IMR-90 (cell line): ENCODE results near the gene DAD1. TPM values are rescaled to one million over a fixed set of nuclear protein-coding genes. Genes with fewer than 3 reads are reported as not detected.

ENCODE experiments used
- ATAC-seq: fragments of 200-7000 bp; cut with Tn5 transposase; 2 replicates; pipeline ENCODE4 v1.9.1; 2020; ENCODE audit warnings: low read depth, mild to moderate bottlenecking, moderate library complexity
- BruUV-seq: library from RNA; stranded (reverse); fragments of 400-500 nt; replicated peaks from 2 replicates; lab custom pipeline; 2021; lab: Mats Ljungman, UMichigan
- CTCF ChIA-PET: fragments of 300-600 bp; formaldehyde crosslinking; extraction: SDS; loops from one replicate; lab custom pipeline; 2021; ENCODE audit warnings: antibody characterized with exemption; lab: Yijun Ruan, JAX
- POLR2A ChIA-PET: fragments of 300-600 bp; sonication (Branson Sonifier 250); formaldehyde crosslinking; loops from one replicate; lab custom pipeline; 2022; ENCODE audit warnings: antibody characterized with exemption; ENCODE audit not compliant: unreplicated experiment; lab: Charles Lee
- DNase-seq: peaks from one replicate; pipeline ENCODE4 v3.0.0; 2013
- H2AFZ ChIP-seq: replicated peaks from 2 replicates; pipeline ENCODE3; 2013; ENCODE audit warnings: low read length, mild to moderate bottlenecking; ENCODE audit not compliant: poor library complexity
- H2AK5ac ChIP-seq: 2 replicates; pipeline ENCODE4 v1.6.1; 2013; ENCODE audit warnings: low read depth, low read length, inconsistent platforms
- H2AK9ac ChIP-seq: replicated peaks from 2 replicates; pipeline ENCODE3; 2013; ENCODE audit warnings: mild to moderate bottlenecking, low read depth, low read length, moderate library complexity; ENCODE audit not compliant: poor library complexity
- H2BK120ac ChIP-seq: 2 replicates; pipeline ENCODE4 v1.6.1; 2013; ENCODE audit warnings: low read depth, low read length, inconsistent platforms
- H2BK15ac ChIP-seq: 3 replicates; pipeline ENCODE4 v1.6.1; 2013; ENCODE audit warnings: low read depth, low read length, inconsistent platforms
- H2BK20ac ChIP-seq: 2 replicates; pipeline ENCODE4 v1.6.1; 2013; ENCODE audit warnings: low read depth, mild to moderate bottlenecking, inconsistent platforms, low read length, moderate library complexity
- H2BK5ac ChIP-seq: 2 replicates; pipeline ENCODE4 v1.6.1; 2013; ENCODE audit warnings: mild to moderate bottlenecking, low read depth, low read length, inconsistent platforms; ENCODE audit not compliant: poor library complexity, severe bottlenecking
- H3K14ac ChIP-seq: replicated peaks from 2 replicates; pipeline ENCODE4 v1.6.1; 2013; ENCODE audit warnings: low read depth, low read length, inconsistent platforms
- H3K18ac ChIP-seq: 2 replicates; pipeline ENCODE4 v1.6.1; 2013; ENCODE audit warnings: low read depth, low read length, control low read depth
- H3K23ac ChIP-seq: 2 replicates; pipeline ENCODE4 v1.6.1; 2013; ENCODE audit warnings: low read depth, low read length, inconsistent platforms
- H3K27ac ChIP-seq: 2 replicates; pipeline ENCODE4 v1.5.1; 2013; ENCODE audit warnings: mild to moderate bottlenecking, control low read depth, low read length; ENCODE audit not compliant: insufficient read depth
- H3K27me3 ChIP-seq: 2 replicates; pipeline ENCODE4 v1.6.1; 2013; ENCODE audit warnings: low read length; ENCODE audit not compliant: control insufficient read depth, insufficient read depth
- H3K36me3 ChIP-seq: 2 replicates; pipeline ENCODE4 v1.6.1; 2013; ENCODE audit warnings: low read length, mixed read lengths; ENCODE audit not compliant: control insufficient read depth, insufficient read depth
- H3K4ac ChIP-seq: 2 replicates; pipeline ENCODE4 v1.6.1; 2013; ENCODE audit warnings: low read depth, low read length, inconsistent platforms
- H3K4me1 ChIP-seq: 2 replicates; pipeline ENCODE4 v1.6.1; 2013; ENCODE audit warnings: low read length, mixed read lengths; ENCODE audit not compliant: control insufficient read depth, insufficient read depth
- H3K4me2 ChIP-seq: 2 replicates; pipeline ENCODE4 v1.6.1; 2013; ENCODE audit warnings: low read depth, mild to moderate bottlenecking, control low read depth, low read length, moderate library complexity
- H3K4me3 ChIP-seq: 2 replicates; pipeline ENCODE4 v1.5.1; 2013; ENCODE audit warnings: low read depth, mild to moderate bottlenecking, control low read depth, low read length, moderate library complexity; ENCODE audit not compliant: insufficient read depth
- H3K56ac ChIP-seq: 2 replicates; pipeline ENCODE4 v1.6.1; 2013; ENCODE audit warnings: low read length, inconsistent platforms; ENCODE audit not compliant: insufficient read depth; ENCODE audit errors: extremely low read depth
- H3K79me1 ChIP-seq, 2 experiments: 2 replicates each; pipeline ENCODE4 v1.6.1; 2013; ENCODE audit warnings: low read length in 2 of 2, inconsistent platforms in 1 of 2, low read depth in 1 of 2
- H3K9ac ChIP-seq: 2 replicates; pipeline ENCODE4 v1.6.1; 2013; ENCODE audit warnings: low read depth, low read length, control low read depth
- H3K9me1 ChIP-seq: 2 replicates; pipeline ENCODE4 v1.6.1; 2013; ENCODE audit warnings: low read length, inconsistent platforms; ENCODE audit not compliant: insufficient read depth
- H3K9me3 ChIP-seq: 2 replicates; pipeline ENCODE4 v1.6.1; 2013; ENCODE audit warnings: low read length; ENCODE audit not compliant: control insufficient read depth, insufficient read depth
- H4K20me1 ChIP-seq: 2 replicates; pipeline ENCODE4 v1.6.1; 2013; ENCODE audit warnings: low read length, inconsistent platforms; ENCODE audit not compliant: insufficient read depth
- H4K5ac ChIP-seq: 2 replicates; pipeline ENCODE4 v1.6.1; 2013; ENCODE audit warnings: mild to moderate bottlenecking, low read depth, low read length, control low read depth
- H4K8ac ChIP-seq, 2 experiments: 2 replicates each; pipeline ENCODE4 v1.6.1; 2013; ENCODE audit warnings: low read depth in 2 of 2, low read length in 2 of 2, control low read depth in 1 of 2, inconsistent platforms in 1 of 2
- H4K91ac ChIP-seq: 2 replicates; pipeline ENCODE4 v1.6.1; 2013; ENCODE audit warnings: low read depth, low read length, inconsistent platforms; ENCODE audit not compliant: insufficient read depth
- BHLHE40 ChIP-seq: fragments of 150-350 bp; IDR thresholded peaks from 2 replicates; pipeline ENCODE4 v1.6.1; 2016; ENCODE audit warnings: mild to moderate bottlenecking, low read depth, low read length
- CEBPB ChIP-seq: IDR thresholded peaks from 2 replicates; pipeline ENCODE4 v1.6.1; 2012; ENCODE audit warnings: low read depth, low read length, improper control_type of control experiment
- CHD1 ChIP-seq: IDR thresholded peaks from 2 replicates; pipeline ENCODE4 v1.6.1; 2012; ENCODE audit warnings: low read depth, low read length, improper control_type of control experiment
- FOS ChIP-seq: fragments of 150-350 bp; IDR thresholded peaks from 2 replicates; pipeline ENCODE4 v1.6.1; 2016; ENCODE audit warnings: low read depth, low read length
- MAFK ChIP-seq: IDR thresholded peaks from 2 replicates; pipeline ENCODE4 v1.6.1; 2012; ENCODE audit warnings: low read depth, low read length, improper control_type of control experiment
- MAZ ChIP-seq: IDR thresholded peaks from 2 replicates; pipeline ENCODE4 v1.6.1; 2012; ENCODE audit warnings: low read depth, mild to moderate bottlenecking, low read length, improper control_type of control experiment, moderate library complexity, borderline replicate concordance
- MXI1 ChIP-seq: IDR thresholded peaks from 2 replicates; pipeline ENCODE4 v1.6.1; 2012; ENCODE audit warnings: low read depth, mild to moderate bottlenecking, low read length, moderate library complexity, borderline replicate concordance
- NFE2L2 ChIP-seq: fragments of 150-350 bp; IDR thresholded peaks from 2 replicates; pipeline ENCODE4 v1.6.1; 2016; ENCODE audit warnings: low read depth, mild to moderate bottlenecking, low read length
- POLR2A ChIP-seq: IDR thresholded peaks from 2 replicates; pipeline ENCODE4 v1.6.1; 2012; ENCODE audit warnings: mild to moderate bottlenecking, low read depth, low read length
- RAD21 ChIP-seq: IDR thresholded peaks from 2 replicates; pipeline ENCODE4 v1.6.1; 2012; ENCODE audit warnings: low read length, improper control_type of control experiment
- RCOR1 ChIP-seq: IDR thresholded peaks from 2 replicates; pipeline ENCODE4 v1.6.1; 2012; ENCODE audit warnings: mild to moderate bottlenecking, low read length, improper control_type of control experiment; ENCODE audit not compliant: insufficient replicate concordance
- RFX5 ChIP-seq: IDR thresholded peaks from 2 replicates; pipeline ENCODE4 v1.8.0; 2012; ENCODE audit warnings: low read depth, mild to moderate bottlenecking, low read length, moderate library complexity
- SMC3 ChIP-seq: fragments of 150-350 bp; IDR thresholded peaks from 2 replicates; pipeline ENCODE4 v1.6.1; 2016; ENCODE audit warnings: low read depth, mild to moderate bottlenecking, antibody characterized with exemption, low read length, moderate library complexity
- WGBS, 2 experiments: methylation state at CpG; one replicate each; pipeline versions ENCODE4 v1.1.5 to v1.1.7; 2013; ENCODE audit warnings: missing lambda C conversion rate in 2 of 2; ENCODE audit not compliant: insufficient read length in 1 of 2; ENCODE audit errors: extremely low coverage in 2 of 2; 5-methylcytosine and 5-hydroxymethylcytosine counted together
- dilution Hi-C: fragments of 300-500 bp; cut with HindIII; formaldehyde crosslinking; loops from one replicate; pipeline ENCODE4 v1.14.3; 2018; ENCODE audit warnings: low sequenced_read_pairs; ENCODE audit not compliant: unreplicated experiment
- in situ Hi-C: fragments of 300-500 bp; cut with MboI; formaldehyde crosslinking; loops from 3 replicates; pipeline ENCODE4 v1.14.3; 2019; ENCODE audit warnings: low sequenced_read_pairs, inconsistent platforms, mixed read lengths
- intact Hi-C: fragments of 100-400 bp; cut with micrococcal nuclease; formaldehyde crosslinking; loops from 2 replicates; pipeline ENCODE4 v1.10.0; 2022
- polyA plus RNA-seq, 3 experiments: library from polyadenylated mRNA; depleted of rRNA; stranded (reverse); fragments of >200 nt; gene quantifications; 2 replicates each; pipeline ENCODE4 v1.2.3, GENCODE V29; 2012; ENCODE audit warnings: low replicate concordance in 1 of 3
- total RNA-seq: library from RNA; depleted of rRNA; stranded (reverse); fragments of >200 nt; gene quantifications from 2 replicates; pipeline ENCODE4 v1.2.3, GENCODE V29; 2012
- TF ChIP-seq, protein P1 (sequence below): conservative IDR thresholded peaks from 2 replicates; pipeline ENCODE4 v1.5.1; 2012; ENCODE audit warnings: mild to moderate bottlenecking, low read depth, low read length, improper control_type of control experiment
- TF ChIP-seq, protein P2 (sequence below): fragments of 150-350 bp; IDR thresholded peaks from 2 replicates; pipeline ENCODE4 v1.6.1; 2016; ENCODE audit warnings: low read depth, mild to moderate bottlenecking, low read length, moderate library complexity, borderline replicate concordance
- TF ChIP-seq, protein P3 (sequence below): fragments of 150-350 bp; IDR thresholded peaks from 2 replicates; pipeline ENCODE4 v1.6.1; 2017; ENCODE audit warnings: mild to moderate bottlenecking, antibody characterized with exemption, low read length, low read depth

Gene DAD1
- total and polyA plus RNA-seq, 2 of the 4 experiments (the other 2 are of a cell fraction), result 396 to 496 TPM

DNA sequence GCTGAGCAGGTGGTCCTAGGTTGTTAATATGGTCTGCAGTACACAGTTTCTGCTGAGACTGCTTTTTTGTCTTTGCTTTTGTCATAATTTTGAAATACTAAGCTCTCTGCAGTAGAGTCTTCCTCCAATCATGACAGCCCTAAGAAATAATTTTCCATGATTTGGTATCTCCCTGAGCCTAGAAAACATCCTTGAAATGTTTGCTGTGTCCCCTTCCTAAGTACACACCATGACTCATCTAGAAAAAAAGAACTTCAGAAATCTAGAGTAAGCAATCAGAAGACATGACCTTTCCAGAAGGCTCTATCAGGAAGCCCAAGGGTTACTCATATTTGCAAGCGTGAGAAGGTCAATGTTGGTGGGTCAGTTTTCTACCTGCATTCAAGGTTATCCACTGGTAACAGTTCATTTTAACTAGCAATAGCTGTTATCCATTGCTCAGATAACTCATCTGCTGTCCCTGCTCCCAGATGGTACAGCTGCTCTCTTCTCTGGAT, 16.4 kb downstream of the DAD1 start:
- TF ChIP-seq CEBPB (no peak), NFE2L2 (0 out of 2 replicates have a peak, but pooled peaks have one; percentile 6), BHLHE40 (no peak), MAZ (no peak), POLR2A (no peak), MXI1 (no peak), CHD1 (no peak), RCOR1 (no peak), RFX5 (no peak), FOS (peak; percentile 54; the same call in 1 of the 2 replicates), RAD21 (no peak), SMC3 (no peak), MAFK (peak; percentile 65)
- TF ChIP-seq, protein P1, sequence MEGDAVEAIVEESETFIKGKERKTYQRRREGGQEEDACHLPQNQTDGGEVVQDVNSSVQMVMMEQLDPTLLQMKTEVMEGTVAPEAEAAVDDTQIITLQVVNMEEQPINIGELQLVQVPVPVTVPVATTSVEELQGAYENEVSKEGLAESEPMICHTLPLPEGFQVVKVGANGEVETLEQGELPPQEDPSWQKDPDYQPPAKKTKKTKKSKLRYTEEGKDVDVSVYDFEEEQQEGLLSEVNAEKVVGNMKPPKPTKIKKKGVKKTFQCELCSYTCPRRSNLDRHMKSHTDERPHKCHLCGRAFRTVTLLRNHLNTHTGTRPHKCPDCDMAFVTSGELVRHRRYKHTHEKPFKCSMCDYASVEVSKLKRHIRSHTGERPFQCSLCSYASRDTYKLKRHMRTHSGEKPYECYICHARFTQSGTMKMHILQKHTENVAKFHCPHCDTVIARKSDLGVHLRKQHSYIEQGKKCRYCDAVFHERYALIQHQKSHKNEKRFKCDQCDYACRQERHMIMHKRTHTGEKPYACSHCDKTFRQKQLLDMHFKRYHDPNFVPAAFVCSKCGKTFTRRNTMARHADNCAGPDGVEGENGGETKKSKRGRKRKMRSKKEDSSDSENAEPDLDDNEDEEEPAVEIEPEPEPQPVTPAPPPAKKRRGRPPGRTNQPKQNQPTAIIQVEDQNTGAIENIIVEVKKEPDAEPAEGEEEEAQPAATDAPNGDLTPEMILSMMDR, result no peak
- TF ChIP-seq, protein P2, sequence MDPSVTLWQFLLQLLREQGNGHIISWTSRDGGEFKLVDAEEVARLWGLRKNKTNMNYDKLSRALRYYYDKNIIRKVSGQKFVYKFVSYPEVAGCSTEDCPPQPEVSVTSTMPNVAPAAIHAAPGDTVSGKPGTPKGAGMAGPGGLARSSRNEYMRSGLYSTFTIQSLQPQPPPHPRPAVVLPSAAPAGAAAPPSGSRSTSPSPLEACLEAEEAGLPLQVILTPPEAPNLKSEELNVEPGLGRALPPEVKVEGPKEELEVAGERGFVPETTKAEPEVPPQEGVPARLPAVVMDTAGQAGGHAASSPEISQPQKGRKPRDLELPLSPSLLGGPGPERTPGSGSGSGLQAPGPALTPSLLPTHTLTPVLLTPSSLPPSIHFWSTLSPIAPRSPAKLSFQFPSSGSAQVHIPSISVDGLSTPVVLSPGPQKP, result no peak
- TF ChIP-seq, protein P3, sequence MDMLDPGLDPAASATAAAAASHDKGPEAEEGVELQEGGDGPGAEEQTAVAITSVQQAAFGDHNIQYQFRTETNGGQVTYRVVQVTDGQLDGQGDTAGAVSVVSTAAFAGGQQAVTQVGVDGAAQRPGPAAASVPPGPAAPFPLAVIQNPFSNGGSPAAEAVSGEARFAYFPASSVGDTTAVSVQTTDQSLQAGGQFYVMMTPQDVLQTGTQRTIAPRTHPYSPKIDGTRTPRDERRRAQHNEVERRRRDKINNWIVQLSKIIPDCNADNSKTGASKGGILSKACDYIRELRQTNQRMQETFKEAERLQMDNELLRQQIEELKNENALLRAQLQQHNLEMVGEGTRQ, result no peak
- Histone ChIP-seq H2BK120ac (no peak overlapping the region), H4K20me1 (peaks cover 29% of the 10 kb centered on the region), H3K9me3 (no peaks in the 10 kb centered on the region), H3K23ac (no peak overlapping the region), H3K4me1 (peaks cover 8% of the 10 kb centered on the region), H3K4me3 (no peak overlapping the region), H2AK5ac (no peak overlapping the region), H2AFZ (no peak overlapping the region), H3K14ac (no peak overlapping the region), H3K27me3 (no peaks in the 10 kb centered on the region), H3K4ac (no peak overlapping the region), H2AK9ac (no peak overlapping the region), H2BK20ac (no peak overlapping the region), H3K27ac (no peak overlapping the region), H3K56ac (no peak overlapping the region), H3K79me1 (peaks cover 22 to 38% of the 10 kb centered on the region in 2 experiments), H3K18ac (no peak overlapping the region), H4K5ac (no peak overlapping the region), H3K9ac (no peak overlapping the region), H3K9me1 (no peaks in the 10 kb centered on the region), H3K4me2 (no peak overlapping the region), H4K8ac (0 out of 4 replicates have a peak overlapping the region, but pooled peaks of 1 of the 2 experiments have one; percentile 7), H2BK15ac (no peak overlapping the region), H3K36me3 (peaks cover 12% of the 10 kb centered on the region), H4K91ac (no peak overlapping the region), H2BK5ac (no peak overlapping the region)
- dilution Hi-C loops, result no loop called here
- no TSS peak for BruUV-seq
- in situ Hi-C loops, result no loop called here
- CTCF ChIA-PET, result interaction anchor here (1.0 to 1.1 kb wide), 2 partner anchors 81 to 328 kb away, joined by 3 to 4 read pairs; no protein-coding TSS in a partner anchor
- POLR2A ChIA-PET, result no interaction called here
- no CpG with 5 or more reads among the region's 1 CpG for WGBS, 2 experiments
- intact Hi-C loops, result no loop called here
- ATAC-seq (peak; percentile 81), DNase-seq (peak; percentile 54)
